ENCODE results near the gene TULP1. TPM values are rescaled to one million over a fixed set of nuclear protein-coding genes. Genes with fewer than 3 reads are reported as not detected.
"Not testable (repeated sequence)": the region's sequence is repeated elsewhere in the genome, so short reads cannot be mapped to it uniquely, and the experiment has no call there.

Gene TULP1
- total RNA-seq, 1 donor from 2014 or later = not detected

DNA sequence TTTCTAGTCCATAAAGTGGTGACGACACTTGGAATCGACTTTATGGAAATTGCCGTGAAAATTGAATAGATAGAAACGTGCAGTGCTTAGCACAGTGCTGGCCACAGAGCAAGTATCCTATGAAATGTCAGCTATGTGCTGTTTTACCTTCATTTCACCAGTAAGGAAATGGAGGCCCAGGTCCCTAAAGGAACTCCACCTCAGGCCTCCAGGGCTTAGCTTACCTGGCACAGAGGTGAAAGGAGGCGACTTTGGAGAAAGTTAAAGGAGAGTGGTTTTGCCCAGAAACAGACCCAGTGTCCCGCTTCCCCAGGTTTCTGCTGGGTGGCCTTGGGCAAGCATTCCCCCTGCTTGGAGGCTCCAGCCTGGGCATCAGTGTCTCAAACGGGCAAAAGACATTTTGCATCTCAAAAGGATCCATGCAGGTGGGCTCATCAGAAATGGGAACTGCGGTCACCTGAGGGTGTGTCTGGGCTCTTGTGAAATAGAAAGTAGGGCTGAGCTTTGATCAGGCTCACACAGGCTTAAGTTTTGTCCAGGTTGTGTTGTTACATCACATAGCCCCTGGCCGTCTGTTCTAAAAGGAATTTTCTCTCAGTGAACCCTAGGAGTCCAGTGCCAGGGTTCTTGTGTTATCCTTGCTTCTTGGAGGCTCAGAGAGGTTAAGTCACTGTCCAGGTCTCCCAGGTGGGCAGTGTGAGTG is 6.8 kb upstream of the TULP1 start:
- Mint-ChIP-seq H3K27me3 (ENCODE audit: low read depth) (no peaks in the 10 kb centered on the region), H3K36me3 (ENCODE audit: low read depth) (no peaks in the 10 kb centered on the region), H3K4me3 (no peak overlapping the region), H3K9me3 (no peaks in the 10 kb centered on the region), H3K4me1 (peaks cover 6% of the 10 kb centered on the region), H3K27ac (ENCODE audit: unreplicated experiment) (no peak overlapping the region)
- DNase-seq (ENCODE audit: low read depth, low spot score) = no peak
- TF ChIP-seq, protein P1, sequence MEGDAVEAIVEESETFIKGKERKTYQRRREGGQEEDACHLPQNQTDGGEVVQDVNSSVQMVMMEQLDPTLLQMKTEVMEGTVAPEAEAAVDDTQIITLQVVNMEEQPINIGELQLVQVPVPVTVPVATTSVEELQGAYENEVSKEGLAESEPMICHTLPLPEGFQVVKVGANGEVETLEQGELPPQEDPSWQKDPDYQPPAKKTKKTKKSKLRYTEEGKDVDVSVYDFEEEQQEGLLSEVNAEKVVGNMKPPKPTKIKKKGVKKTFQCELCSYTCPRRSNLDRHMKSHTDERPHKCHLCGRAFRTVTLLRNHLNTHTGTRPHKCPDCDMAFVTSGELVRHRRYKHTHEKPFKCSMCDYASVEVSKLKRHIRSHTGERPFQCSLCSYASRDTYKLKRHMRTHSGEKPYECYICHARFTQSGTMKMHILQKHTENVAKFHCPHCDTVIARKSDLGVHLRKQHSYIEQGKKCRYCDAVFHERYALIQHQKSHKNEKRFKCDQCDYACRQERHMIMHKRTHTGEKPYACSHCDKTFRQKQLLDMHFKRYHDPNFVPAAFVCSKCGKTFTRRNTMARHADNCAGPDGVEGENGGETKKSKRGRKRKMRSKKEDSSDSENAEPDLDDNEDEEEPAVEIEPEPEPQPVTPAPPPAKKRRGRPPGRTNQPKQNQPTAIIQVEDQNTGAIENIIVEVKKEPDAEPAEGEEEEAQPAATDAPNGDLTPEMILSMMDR (conservative IDR thresholded peaks at IDR 0.05) = no peak

DNA sequence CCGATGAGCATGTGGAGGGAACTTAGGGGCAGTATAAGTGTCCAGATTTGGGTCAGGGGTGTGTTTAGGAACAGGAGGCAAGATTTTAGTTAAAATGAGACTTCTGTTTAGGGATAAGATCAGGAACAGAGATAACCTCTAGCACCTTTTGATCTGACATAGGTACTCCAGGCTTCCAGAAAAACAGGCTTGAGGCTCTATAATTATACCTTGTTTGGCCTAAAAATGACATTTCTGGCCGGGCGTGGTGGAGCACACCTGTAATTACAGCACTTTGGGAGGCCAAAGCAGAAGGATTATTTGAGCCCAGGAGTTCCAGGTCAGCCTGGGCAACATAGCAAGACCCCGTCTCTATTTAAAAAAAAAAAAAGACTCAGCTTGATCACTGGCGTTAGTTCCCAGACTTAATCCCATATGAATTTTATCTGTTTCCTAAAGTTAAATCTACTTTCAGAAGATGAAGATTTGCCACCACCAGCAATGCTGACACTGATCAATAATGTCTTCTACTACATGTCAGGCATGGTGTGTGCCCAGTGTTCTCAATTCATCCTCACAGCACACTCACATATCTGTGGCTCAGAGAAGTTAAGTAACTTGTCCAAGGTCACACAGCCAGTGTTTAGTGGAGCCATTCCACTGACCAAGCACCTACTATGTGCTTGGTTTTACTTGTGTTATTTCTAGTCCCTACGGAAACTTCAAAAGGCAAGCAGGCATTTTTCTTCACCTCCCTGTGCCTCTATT is 6.0 kb upstream of the TULP1 start:
- Mint-ChIP-seq H3K36me3 (ENCODE audit: low read depth) (no peaks in the 10 kb centered on the region), H3K27me3 (ENCODE audit: low read depth) (no peaks in the 10 kb centered on the region), H3K27ac (ENCODE audit: unreplicated experiment) (peak overlapping the region; percentile 83), H3K4me1 (peaks cover 6% of the 10 kb centered on the region), H3K4me3 (no peak overlapping the region), H3K9me3 (no peaks in the 10 kb centered on the region)
- TF ChIP-seq, protein P1 (conservative IDR thresholded peaks at IDR 0.05) = no peak
- no peak for DNase-seq (ENCODE audit: low read depth, low spot score)

DNA sequence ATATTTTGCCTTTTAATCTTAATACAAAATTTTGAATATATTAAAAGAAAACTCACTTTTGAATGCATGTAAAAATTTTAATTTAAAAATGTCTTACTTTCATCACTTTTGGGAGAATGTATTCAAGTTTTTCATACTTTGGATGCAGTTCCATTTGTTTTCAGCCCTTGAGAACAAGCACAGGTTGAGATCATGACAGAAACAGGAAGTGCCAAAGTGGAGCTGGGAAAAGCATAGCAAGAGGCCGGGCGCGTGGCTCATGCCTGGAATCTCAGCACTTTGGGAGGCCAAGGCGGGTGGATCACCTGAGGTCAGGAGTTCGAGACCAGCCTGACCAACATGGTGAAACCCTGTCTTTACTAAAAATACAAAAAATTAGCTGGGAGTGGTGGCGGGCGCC is 5.3 kb upstream of the TULP1 start:
- not testable (repeated sequence) for H3K27me3 Mint-ChIP-seq (ENCODE audit: low read depth); H3K4me3 Mint-ChIP-seq; DNase-seq (ENCODE audit: low read depth, low spot score); H3K27ac Mint-ChIP-seq (ENCODE audit: unreplicated experiment); H3K4me1 Mint-ChIP-seq; H3K9me3 Mint-ChIP-seq; H3K36me3 Mint-ChIP-seq (ENCODE audit: low read depth)

DNA sequence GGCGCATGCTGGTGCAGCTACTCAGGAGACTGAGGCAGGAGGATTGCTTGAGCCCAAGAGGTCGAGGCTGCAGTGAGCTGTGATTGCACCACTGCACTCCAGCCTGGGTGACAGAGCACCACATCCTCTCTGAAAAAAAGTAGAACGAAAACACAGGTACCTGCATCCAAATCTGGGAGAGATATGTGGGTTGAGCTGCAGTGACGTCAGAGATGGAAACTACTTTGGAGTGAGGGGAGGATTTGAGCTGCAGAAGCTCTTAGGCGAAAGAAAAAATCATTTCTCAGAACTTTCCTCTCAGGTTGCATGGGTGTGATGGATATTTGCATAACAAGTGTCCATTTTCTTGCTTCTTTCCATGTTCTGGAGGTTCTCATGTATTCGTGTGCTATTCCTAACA is 4.0 kb upstream of the TULP1 start:
- TF ChIP-seq, protein P1 (conservative IDR thresholded peaks at IDR 0.05) = no peak
- no peak overlapping the region for H3K27ac Mint-ChIP-seq (ENCODE audit: unreplicated experiment)
- no peaks in the 10 kb centered on the region for H3K9me3 Mint-ChIP-seq
- no peak for DNase-seq (ENCODE audit: low read depth, low spot score)
- no peaks in the 10 kb centered on the region for H3K4me1 Mint-ChIP-seq
- H3K4me3 Mint-ChIP-seq = no peak overlapping the region
- no peaks in the 10 kb centered on the region for H3K27me3 Mint-ChIP-seq (ENCODE audit: low read depth)
- no peaks in the 10 kb centered on the region for H3K36me3 Mint-ChIP-seq (ENCODE audit: low read depth)

DNA sequence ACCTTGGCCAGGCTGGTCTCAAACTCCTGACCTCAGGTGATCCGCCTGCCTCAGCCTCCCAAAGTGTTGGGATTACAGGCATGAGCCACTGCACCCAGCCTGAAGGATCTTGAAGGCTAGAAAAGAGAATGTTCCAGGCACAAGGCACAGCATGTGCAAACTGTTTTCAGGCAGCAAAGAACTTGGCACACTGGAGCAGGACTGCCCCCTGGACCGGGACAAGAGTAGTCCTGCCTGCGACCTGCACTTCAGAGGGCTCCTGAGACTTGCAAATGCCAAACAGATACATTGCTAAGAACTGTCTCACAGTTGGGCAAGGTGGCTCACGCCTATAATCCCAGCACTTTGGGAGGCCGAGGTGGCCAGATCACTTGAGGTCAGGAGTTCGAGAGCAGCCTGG is 3.2 kb upstream of the TULP1 start:
- H3K4me3 Mint-ChIP-seq; H3K4me1 Mint-ChIP-seq; H3K36me3 Mint-ChIP-seq (ENCODE audit: low read depth); H3K27me3 Mint-ChIP-seq (ENCODE audit: low read depth); H3K9me3 Mint-ChIP-seq; H3K27ac Mint-ChIP-seq (ENCODE audit: unreplicated experiment); DNase-seq (ENCODE audit: low read depth, low spot score): not testable (repeated sequence)

DNA sequence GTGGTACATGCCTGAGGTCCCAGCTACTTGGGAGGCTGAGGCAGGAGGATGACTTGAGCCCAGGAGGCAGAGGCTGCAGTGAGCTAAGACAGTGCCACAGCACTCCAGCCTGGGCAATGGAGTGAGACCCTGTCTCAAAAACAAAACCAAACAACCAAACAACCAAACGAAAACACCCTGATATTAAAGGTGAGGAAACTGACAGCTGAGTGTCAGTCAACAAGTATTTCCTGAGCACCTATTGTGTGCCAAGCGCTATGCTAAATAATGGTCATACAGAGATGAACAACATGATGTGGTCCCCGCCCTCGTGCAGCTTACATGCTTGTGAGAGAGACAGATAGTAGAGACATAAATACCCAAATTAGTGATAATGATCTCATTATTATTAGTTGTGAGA is 1.9 kb upstream of the TULP1 start:
- TF ChIP-seq, protein P1 (conservative IDR thresholded peaks at IDR 0.05) = no peak
- H3K27ac Mint-ChIP-seq (ENCODE audit: unreplicated experiment) = peak overlapping the region; percentile 0
- H3K9me3 Mint-ChIP-seq = no peaks in the 10 kb centered on the region
- H3K27me3 Mint-ChIP-seq (ENCODE audit: low read depth) = no peaks in the 10 kb centered on the region
- no peak for DNase-seq (ENCODE audit: low read depth, low spot score)
- no peak overlapping the region for H3K4me3 Mint-ChIP-seq
- H3K36me3 Mint-ChIP-seq (ENCODE audit: low read depth) = no peaks in the 10 kb centered on the region
- H3K4me1 Mint-ChIP-seq = peaks cover 4% of the 10 kb centered on the region
